ENCODE measurements around the gene SUMF1. TPM values are rescaled to one million over a fixed set of nuclear protein-coding genes. Genes with fewer than 3 reads are reported as not detected.
A peak's percentile ranks its signal among the peaks of the same experiment; 100 is the strongest.

The SUMF1 gene
- total RNA-seq, 4 donors from 2014 or later, result 17.9 to 71.3 (median 30.3) TPM

DNA sequence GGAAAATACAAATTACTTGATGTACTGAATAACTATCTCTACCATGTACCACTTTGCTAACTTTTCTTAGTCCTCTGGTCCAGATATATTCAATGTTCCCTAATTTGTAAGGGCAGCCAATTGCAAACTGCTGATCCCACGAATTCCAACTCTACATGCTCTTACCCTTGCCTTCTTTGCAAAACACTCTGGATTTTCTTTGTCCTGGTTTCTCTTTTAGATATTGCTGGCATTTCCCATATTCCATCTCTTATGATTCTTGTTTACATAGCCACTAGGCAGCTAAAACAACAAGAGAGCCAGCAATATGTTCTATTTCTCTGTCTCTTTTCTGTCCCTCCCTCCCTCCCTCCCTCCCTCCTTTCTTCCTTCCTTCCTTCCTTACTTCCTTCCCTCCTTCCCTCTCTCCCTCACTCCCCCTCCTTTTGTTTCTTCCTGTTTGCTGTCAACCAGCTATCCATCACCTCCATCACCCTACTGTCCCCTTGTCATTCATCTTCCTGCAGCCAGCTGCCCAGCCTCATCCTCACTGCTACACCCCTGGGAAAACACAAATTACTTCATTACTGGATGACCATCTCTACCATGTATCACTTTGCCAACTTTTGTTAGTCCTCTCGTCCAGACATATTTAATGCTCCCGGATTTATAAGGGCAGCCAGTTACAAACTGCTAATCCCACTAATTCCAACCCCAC lies 130.1 kb downstream of the SUMF1 start:
- TF ChIP-seq POLR2A (IDR thresholded peaks at IDR 0.05), result no peak
- no peak for TF ChIP-seq CTCF (IDR thresholded peaks at IDR 0.05)
- Histone ChIP-seq H3K4me3 (no peak overlapping the region), H3K36me3 (no peaks in the 10 kb centered on the region), H3K27ac (peak overlapping the region in 1 of 2 donors; percentile 28), H3K9me3 (no peaks in the 10 kb centered on the region), H3K27me3 (no peaks in the 10 kb centered on the region), H3K4me1 (peaks cover 0 to 17% of the 10 kb centered on the region in 2 donors)
- no peak for DNase-seq
- intact Hi-C loops (cut with DNase I; ENCODE audit: low total_unique reads), result no loop called here

- intact Hi-C loops (cut with DNase I; ENCODE audit: low total_unique reads), result no loop called here
- H3K27ac ChIP-seq, result peak overlapping the region in 1 of 2 donors; percentile 22
These were observed 131.1 kb downstream of the SUMF1 start for GRCh38 chr3:4335840-4336562.

DNA sequence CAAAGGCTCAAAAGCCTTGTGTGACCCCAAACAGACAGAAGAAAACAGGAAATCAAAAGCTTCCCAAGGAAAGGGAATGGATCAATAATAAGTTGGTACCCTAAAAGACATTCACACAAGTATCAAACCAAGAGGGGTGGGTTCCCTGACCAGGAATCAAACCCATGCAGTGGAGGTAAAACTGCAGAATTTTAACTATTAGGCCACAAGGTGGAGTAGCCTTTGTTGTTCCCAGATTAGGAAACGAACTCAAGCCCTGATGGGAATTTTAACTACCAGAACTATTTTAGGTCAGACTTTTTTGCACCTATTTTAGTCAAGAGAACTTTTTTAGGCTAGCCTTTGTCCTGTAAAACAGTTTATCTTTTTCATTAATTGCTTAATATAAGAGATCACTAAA lies 132.5 kb downstream of the SUMF1 start:
- intact Hi-C loops (cut with DNase I; ENCODE audit: low total_unique reads), result no loop called here
- TF ChIP-seq CTCF (IDR thresholded peaks at IDR 0.05) (no peak), POLR2A (IDR thresholded peaks at IDR 0.05) (no peak)
- no peak for DNase-seq
- no peaks in the 10 kb centered on the region for H3K27me3 ChIP-seq
- no peak overlapping the region for H3K4me3 ChIP-seq
- no peaks in the 10 kb centered on the region for H3K9me3 ChIP-seq
- H3K4me1 ChIP-seq, result no peaks in the 10 kb centered on the region
- H3K36me3 ChIP-seq, result no peaks in the 10 kb centered on the region
- no peak overlapping the region for H3K27ac ChIP-seq

More at GRCh38 chr3:4335840-4336562, 131.1 kb downstream of the SUMF1 start:
- DNase-seq, result no peak
- no peak for TF ChIP-seq POLR2A (IDR thresholded peaks at IDR 0.05)
- no peak for TF ChIP-seq CTCF (IDR thresholded peaks at IDR 0.05)
- H3K27me3 ChIP-seq, result no peaks in the 10 kb centered on the region
- no peaks in the 10 kb centered on the region for H3K36me3 ChIP-seq
- no peak overlapping the region for H3K4me3 ChIP-seq
- no peaks in the 10 kb centered on the region for H3K9me3 ChIP-seq
- peaks cover 0 to 10% of the 10 kb centered on the region in 2 donors for H3K4me1 ChIP-seq

GRCh38 chr3:4332991-4333390 lies 134.1 kb downstream of the SUMF1 start:
- TF ChIP-seq CTCF (IDR thresholded peaks at IDR 0.05), result no peak
- no peak for TF ChIP-seq POLR2A (IDR thresholded peaks at IDR 0.05)
- H3K9me3 ChIP-seq, result no peaks in the 10 kb centered on the region
- DNase-seq, result no peak
- no peaks in the 10 kb centered on the region for H3K27me3 ChIP-seq
- H3K36me3 ChIP-seq, result no peaks in the 10 kb centered on the region
- no peaks in the 10 kb centered on the region for H3K4me1 ChIP-seq
- H3K4me3 ChIP-seq, result no peak overlapping the region
- intact Hi-C loops (cut with DNase I; ENCODE audit: low total_unique reads), result no loop called here
- no peak overlapping the region for H3K27ac ChIP-seq

DNA sequence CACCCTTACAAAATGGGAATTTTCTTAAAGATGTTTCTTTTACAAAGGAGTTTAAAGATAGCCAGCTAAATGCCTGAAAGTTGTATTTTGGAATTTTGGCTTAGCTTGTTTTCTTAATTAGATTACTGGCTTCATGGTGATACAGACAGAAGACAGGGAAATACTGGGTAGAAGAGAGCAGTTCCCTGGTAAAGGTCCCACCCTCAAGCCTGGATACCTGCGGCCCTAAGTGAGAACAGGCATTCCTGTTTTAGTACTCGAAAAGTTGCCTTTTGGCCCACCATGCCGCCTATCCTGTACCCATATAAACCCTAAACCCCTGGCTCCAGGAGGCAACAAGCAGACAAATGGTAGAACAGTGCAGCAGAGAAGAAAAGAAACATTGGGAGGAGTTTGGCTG lies 134.5 kb downstream of the SUMF1 start:
- Histone ChIP-seq H3K4me1 (no peaks in the 10 kb centered on the region), H3K9me3 (no peaks in the 10 kb centered on the region), H3K27me3 (no peaks in the 10 kb centered on the region), H3K4me3 (no peak overlapping the region), H3K27ac (no peak overlapping the region), H3K36me3 (no peaks in the 10 kb centered on the region)
- TF ChIP-seq POLR2A (IDR thresholded peaks at IDR 0.05) (no peak), CTCF (IDR thresholded peaks at IDR 0.05) (no peak)
- no peak for DNase-seq
- intact Hi-C loops (cut with DNase I; ENCODE audit: low total_unique reads), result no loop called here

Data from uterus (tissue), 4 donors.